Ectodermal cell (in vitro differentiated cells): ENCODE results near the gene NINJ2.

Experiments
- H3K27ac ChIP-seq: 2 replicates; pipeline ENCODE4 v1.7.0; 2013; ENCODE audit warnings: mild to moderate bottlenecking, low read depth, low read length; ENCODE audit not compliant: insufficient read depth, poor library complexity, severe bottlenecking
- H3K27me3 ChIP-seq: 2 replicates; pipeline ENCODE4 v1.7.0; 2013; ENCODE audit warnings: mild to moderate bottlenecking, low read length; ENCODE audit not compliant: insufficient read depth, control insufficient read depth, poor library complexity, severe bottlenecking
- H3K36me3 ChIP-seq: one replicate; pipeline ENCODE4 v1.7.0; 2013; ENCODE audit warnings: low read length; ENCODE audit not compliant: control insufficient read depth, insufficient read depth
- H3K4me1 ChIP-seq: one replicate; pipeline ENCODE4 v1.7.0; 2013; ENCODE audit warnings: low read length; ENCODE audit not compliant: control insufficient read depth, insufficient read depth
- H3K4me3 ChIP-seq: 2 replicates; pipeline ENCODE4 v1.7.0; 2013; ENCODE audit warnings: low read depth, low read length, control low read depth; ENCODE audit not compliant: insufficient read depth
- H3K9me3 ChIP-seq: 2 replicates; pipeline ENCODE4 v1.7.0; 2013; ENCODE audit warnings: mild to moderate bottlenecking, low read length, moderate library complexity; ENCODE audit not compliant: control insufficient read depth
- WGBS, 2 experiments: methylation state at CpG; one replicate each; pipeline ENCODE4 v1.1.7; 2013; ENCODE audit warnings: missing lambda C conversion rate in 2 of 2; 5-methylcytosine and 5-hydroxymethylcytosine counted together

Gene NINJ2

DNA sequence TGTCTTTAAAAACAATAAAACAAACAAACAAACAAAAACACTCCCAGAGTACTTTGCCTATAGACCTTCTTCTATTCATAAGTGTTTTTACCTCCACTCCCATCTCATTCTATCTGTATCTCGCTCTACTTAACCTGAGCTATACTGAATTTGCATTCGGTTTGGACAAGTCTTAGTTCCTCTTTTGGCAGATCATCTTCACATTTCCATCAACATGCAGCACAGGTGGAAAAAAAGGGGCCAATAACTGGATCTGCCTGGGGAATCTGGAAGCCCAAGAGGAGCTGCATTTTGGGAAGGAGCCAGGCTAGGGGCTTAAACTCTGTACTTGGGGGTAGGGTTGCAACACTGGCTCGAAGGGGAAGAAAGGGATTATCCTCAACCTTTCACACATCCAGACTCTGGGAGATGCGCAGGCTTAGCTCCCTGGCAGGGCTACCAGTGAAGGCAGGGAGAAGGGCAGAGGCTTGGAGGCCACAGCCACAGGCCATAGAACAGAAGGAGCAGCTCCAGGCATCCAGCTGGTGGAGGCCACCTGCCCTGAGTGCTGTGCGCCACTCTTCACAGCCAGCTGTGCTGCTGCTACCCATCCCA, 4.1 kb downstream of the NINJ2 start:
- Histone ChIP-seq H3K4me1 (no peaks in the 10 kb centered on the region), H3K27ac (no peak overlapping the region), H3K9me3 (no peaks in the 10 kb centered on the region), H3K4me3 (no peak overlapping the region), H3K36me3 (no peaks in the 10 kb centered on the region), H3K27me3 (no peaks in the 10 kb centered on the region)
- 83 to 86% methylated on average over 5 of the region's 5 CpGs for WGBS, 2 experiments

DNA sequence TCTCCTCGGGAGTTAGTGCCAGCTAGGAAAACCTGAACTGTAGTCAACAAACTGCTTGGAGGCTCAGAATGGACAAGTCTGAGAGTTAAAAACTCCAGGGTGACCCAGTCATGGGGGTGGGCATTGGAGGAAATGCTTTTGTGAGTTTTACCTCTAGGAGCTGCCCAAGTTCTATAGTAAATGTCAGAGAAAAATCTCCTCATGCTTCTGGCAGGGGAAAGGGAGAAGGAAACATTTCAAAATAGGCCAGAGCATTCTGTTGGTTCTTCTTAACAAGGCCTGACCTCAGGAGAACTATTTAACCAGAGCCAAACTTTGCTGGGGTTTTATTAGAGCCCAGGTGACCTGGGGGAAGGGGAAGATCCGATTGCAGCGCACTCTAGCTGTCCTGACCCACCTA, 12.3 kb downstream of the NINJ2 start:
- 91% methylated on average over 3 of the region's 3 CpGs for WGBS, 2 experiments
- no peaks in the 10 kb centered on the region for H3K27me3 ChIP-seq
- peaks cover 3% of the 10 kb centered on the region for H3K4me1 ChIP-seq
- H3K9me3 ChIP-seq = no peaks in the 10 kb centered on the region
- no peak overlapping the region for H3K4me3 ChIP-seq
- no peak overlapping the region for H3K27ac ChIP-seq
- no peaks in the 10 kb centered on the region for H3K36me3 ChIP-seq

DNA sequence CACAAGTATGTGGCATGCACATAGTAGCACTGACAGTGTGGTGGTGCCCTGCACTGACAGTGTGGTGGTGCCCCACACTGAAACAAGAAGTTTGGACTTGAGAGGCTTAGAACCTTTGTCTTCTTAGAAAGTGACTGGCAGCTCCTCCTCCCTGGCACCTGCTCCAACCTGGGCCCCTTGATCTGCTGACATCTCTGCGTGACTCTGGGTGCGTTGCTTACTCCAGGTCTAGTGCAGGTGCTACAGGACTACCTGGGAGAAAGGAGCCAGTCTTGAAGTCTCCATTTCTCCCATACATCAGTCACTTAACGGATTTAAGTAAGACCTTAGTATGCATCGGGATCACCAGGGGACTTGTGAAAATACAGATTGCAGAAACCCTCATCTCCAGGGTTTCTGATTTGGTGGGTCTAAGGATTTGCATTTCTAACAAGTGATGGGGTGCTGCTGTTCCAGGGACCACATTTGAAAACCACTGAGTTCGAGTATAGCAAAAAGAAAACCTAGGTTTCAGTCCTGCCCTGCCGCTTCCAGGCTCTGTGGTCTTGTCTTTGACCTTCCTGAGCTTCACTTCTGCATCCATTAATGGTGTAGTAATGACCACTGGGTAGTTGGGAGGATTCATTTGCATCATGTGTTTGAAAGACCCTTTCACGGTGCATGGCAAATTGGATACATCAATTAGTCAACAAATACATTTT, 15.7 kb downstream of the NINJ2 start:
- H3K9me3 ChIP-seq = no peaks in the 10 kb centered on the region
- WGBS, 2 experiments = 78 to 93% methylated on average over 6 to 7 of the region's 7 CpGs
- peaks cover 10% of the 10 kb centered on the region for H3K27me3 ChIP-seq
- no peak overlapping the region for H3K4me3 ChIP-seq
- H3K27ac ChIP-seq = no peak overlapping the region
- H3K36me3 ChIP-seq = no peaks in the 10 kb centered on the region
- H3K4me1 ChIP-seq = peaks cover 9% of the 10 kb centered on the region

DNA sequence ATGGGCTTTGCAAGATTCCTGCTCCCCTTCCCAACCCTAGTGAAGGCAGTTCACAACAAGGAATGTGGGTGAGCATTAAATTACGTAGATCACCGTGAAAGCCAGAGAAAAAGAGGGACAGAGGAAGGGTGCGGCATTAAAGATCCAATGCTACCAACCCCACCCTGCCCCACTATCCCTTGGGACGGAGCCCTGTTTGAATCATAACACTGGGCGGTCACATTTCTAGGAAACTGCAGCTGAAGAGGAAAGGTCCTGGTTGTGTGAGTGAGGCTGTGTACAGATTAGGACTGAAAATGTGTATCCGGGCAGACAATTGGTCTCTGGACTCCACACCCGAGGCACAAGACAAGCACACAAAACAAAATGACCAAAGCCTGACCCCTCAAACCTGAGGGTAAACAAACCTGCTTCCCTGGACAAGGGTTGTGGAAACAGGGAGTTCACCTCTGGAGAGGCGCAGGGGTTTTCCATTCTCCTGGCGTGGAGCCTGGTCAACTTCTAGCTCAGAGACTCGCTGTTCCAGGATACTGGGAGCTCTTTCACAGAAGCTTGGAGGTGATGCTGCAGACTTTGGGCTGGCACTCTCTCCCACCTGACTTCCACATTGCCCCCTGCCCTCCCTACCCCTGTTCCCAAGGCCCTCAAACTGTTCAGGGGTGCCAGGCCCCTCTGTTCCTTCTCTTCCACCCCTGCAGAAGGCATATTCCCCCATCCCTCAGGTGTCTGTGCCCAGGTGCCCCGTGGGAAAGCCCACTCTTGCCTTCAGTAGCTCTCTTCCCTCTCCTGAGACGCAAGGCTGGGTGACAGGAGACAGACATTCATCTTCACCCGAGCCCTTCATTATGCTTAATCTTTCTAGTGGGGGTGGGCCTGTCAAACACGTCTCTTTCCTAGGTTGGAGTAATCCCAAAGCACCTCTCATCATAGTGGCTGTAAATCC, 16.5 kb downstream of the NINJ2 start:
- Histone ChIP-seq H3K27me3 (peaks cover 10% of the 10 kb centered on the region), H3K27ac (no peak overlapping the region), H3K9me3 (no peaks in the 10 kb centered on the region), H3K4me1 (peaks cover 9% of the 10 kb centered on the region), H3K36me3 (no peaks in the 10 kb centered on the region), H3K4me3 (no peak overlapping the region)
- 89 to 91% methylated on average over 14 of the region's 14 CpGs for WGBS, 2 experiments

- 75 to 77% methylated on average over 7 to 8 of the region's 8 CpGs for WGBS, 2 experiments
- Histone ChIP-seq H3K27me3 (peaks cover 10% of the 10 kb centered on the region), H3K4me3 (no peak overlapping the region), H3K4me1 (peaks cover 9% of the 10 kb centered on the region), H3K27ac (no peak overlapping the region), H3K36me3 (no peaks in the 10 kb centered on the region), H3K9me3 (no peaks in the 10 kb centered on the region)
Observed at GRCh38 chr12:645563-646071, 17.6 kb downstream of the NINJ2 start.

- WGBS, 2 experiments = 95 to 96% methylated on average over 6 of the region's 6 CpGs
- H3K4me1 ChIP-seq = peaks cover 9% of the 10 kb centered on the region
- H3K27ac ChIP-seq = no peak overlapping the region
- no peak overlapping the region for H3K4me3 ChIP-seq
- H3K27me3 ChIP-seq = peaks cover 10% of the 10 kb centered on the region
- H3K36me3 ChIP-seq = no peaks in the 10 kb centered on the region
- H3K9me3 ChIP-seq = no peaks in the 10 kb centered on the region
Observed at GRCh38 chr12:644818-645552, 18.3 kb downstream of the NINJ2 start.

DNA sequence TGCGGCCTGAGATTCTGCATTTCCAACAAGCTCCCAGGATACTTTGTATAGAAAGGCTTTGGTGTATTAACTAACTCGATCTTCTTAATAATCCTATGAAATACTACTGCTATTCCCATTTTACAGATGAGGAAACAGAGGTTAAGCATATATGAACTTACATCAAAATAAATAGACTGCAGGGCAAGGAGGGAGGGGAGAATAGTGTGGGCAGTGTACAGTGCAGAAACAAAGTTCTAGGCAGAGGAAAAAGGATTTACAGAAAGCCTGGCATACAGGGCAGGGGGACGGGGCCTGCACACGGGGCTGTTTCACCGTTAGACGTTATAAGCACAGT, 19.0 kb downstream of the NINJ2 start:
- Histone ChIP-seq H3K9me3 (no peaks in the 10 kb centered on the region), H3K36me3 (no peaks in the 10 kb centered on the region), H3K4me1 (peaks cover 9% of the 10 kb centered on the region), H3K4me3 (no peak overlapping the region), H3K27me3 (peaks cover 10% of the 10 kb centered on the region), H3K27ac (no peak overlapping the region)
- WGBS, 2 experiments = 97 to 98% methylated on average over 6 of the region's 6 CpGs

DNA sequence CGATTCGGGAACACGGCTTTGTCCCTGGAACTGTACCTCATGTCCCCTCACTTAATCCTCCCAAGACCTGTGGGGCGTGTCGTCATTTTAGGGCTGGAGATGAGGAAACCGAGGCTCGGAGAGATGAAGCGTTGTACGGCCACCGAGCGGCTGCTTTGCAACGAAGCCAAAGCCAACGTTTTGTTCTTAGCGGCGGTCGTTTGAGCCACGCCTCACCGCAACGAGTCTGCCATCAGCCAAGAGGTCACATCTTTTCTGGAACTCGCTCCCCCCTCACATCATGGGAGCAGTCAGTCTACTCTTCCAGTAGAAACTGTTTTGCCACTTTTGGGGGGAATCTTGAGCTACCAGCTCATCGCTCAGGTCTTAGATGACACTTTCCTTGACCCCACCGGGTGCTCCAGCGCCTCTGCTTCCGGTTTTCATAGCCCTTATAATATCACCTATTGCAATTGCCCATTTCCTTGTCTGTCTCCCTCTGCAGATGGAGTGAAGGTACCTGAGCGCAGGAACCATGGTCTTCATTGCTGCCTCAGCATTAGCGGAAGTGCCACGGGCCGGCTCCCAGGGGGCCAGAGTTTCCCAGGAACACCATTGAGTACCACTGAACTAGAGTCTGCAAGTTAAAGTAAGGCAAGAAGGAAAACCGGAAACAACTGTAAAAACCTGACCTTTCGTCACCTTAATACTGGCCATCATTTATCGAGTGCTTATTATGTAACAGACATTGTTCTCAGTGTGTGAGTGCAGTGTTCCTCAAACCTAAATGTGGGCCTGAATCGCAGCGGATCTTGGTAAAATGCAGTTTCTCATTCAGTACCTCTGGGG, 19.6 kb downstream of the NINJ2 start:
- H3K27me3 ChIP-seq = peaks cover 10% of the 10 kb centered on the region
- no peak overlapping the region for H3K27ac ChIP-seq
- H3K4me3 ChIP-seq = peak overlapping the region; percentile 33
- no peaks in the 10 kb centered on the region for H3K36me3 ChIP-seq
- 78 to 80% methylated on average over 33 of the region's 33 CpGs for WGBS, 2 experiments
- H3K9me3 ChIP-seq = no peaks in the 10 kb centered on the region
- H3K4me1 ChIP-seq = peaks cover 9% of the 10 kb centered on the region
